ENCODE data around the gene PKHD1. TPM values are rescaled to one million over a fixed set of nuclear protein-coding genes. Genes with fewer than 3 reads are reported as not detected.
"Not testable (repeated sequence)": the region's sequence is repeated elsewhere in the genome, so short reads cannot be mapped to it uniquely, and the experiment has no call there.

Gene PKHD1
- total RNA-seq, 4 donors from 2014 or later, result 0.12 TPM; not detected in 3

- DNase-seq (ENCODE audit: low spot score) (no peak), ATAC-seq (ENCODE audit: low FRiP score) (no peak)
Observed at GRCh38 chr6:51854347-51854746, 233.1 kb downstream of the PKHD1 start.

GRCh38 chr6:51853109-51853508, 234.3 kb downstream of the PKHD1 start:
- not testable (repeated sequence) for DNase-seq (ENCODE audit: low spot score)

More at GRCh38 chr6:51854347-51854746, 233.1 kb downstream of the PKHD1 start:
- TF ChIP-seq CTCF (IDR thresholded peaks at IDR 0.05), result no peak

GRCh38 chr6:51846531-51846930, 240.9 kb downstream of the PKHD1 start:
- DNase-seq (ENCODE audit: low spot score) (no peak), ATAC-seq (ENCODE audit: low FRiP score) (no peak)
- no peak for TF ChIP-seq CTCF (IDR thresholded peaks at IDR 0.05)

More at GRCh38 chr6:51853109-51853508, 234.3 kb downstream of the PKHD1 start:
- not testable (repeated sequence) for ATAC-seq (ENCODE audit: low FRiP score)

GRCh38 chr6:51844336-51844735, 243.1 kb downstream of the PKHD1 start:
- TF ChIP-seq CTCF (IDR thresholded peaks at IDR 0.05), result no peak
- ATAC-seq (ENCODE audit: low FRiP score), result no peak

GRCh38 chr6:51843456-51844056, 243.9 kb downstream of the PKHD1 start:
- no peak for ATAC-seq (ENCODE audit: low FRiP score)
- DNase-seq (ENCODE audit: low spot score), result no peak
- TF ChIP-seq CTCF (IDR thresholded peaks at IDR 0.05), result no peak

More at GRCh38 chr6:51844336-51844735, 243.1 kb downstream of the PKHD1 start:
- DNase-seq (ENCODE audit: low spot score), result no peak

GRCh38 chr6:51842804-51843378, 244.5 kb downstream of the PKHD1 start:
- DNase-seq (ENCODE audit: low spot score) (no peak), ATAC-seq (ENCODE audit: low FRiP score) (no peak)
- no peak for TF ChIP-seq CTCF (IDR thresholded peaks at IDR 0.05)

- DNase-seq (ENCODE audit: low spot score), result no peak
- TF ChIP-seq CTCF (IDR thresholded peaks at IDR 0.05), result no peak
- no peak for ATAC-seq (ENCODE audit: low FRiP score)
Observed at GRCh38 chr6:51842061-51842803, 245.2 kb downstream of the PKHD1 start.

Measured in omental fat pad (tissue), 4 donors.